Body of pancreas (tissue), 4 donors: Measurements from ENCODE around the gene NGF. TPM values are rescaled to one million over a fixed set of nuclear protein-coding genes. Genes with fewer than 3 reads are reported as not detected.
A peak's percentile ranks its signal among the peaks of the same experiment; 100 is the strongest.

Experiments
- ATAC-seq: fragments of 150-250 bp; one replicate; pipeline ENCODE4 v1.9.1; 2016
- DNase-seq, 4 donors: peaks; one replicate each; pipeline ENCODE4 v3.0.0-alpha.2; 2019
- H3K27ac ChIP-seq, 4 donors: fragments of 200-600 bp; sonication (generic); 1 replicate in 3 of 4; 2 replicates in 1 of 4; pipeline versions ENCODE4 v1.5.1 to v1.6.1; 2016 to 2019; ENCODE audit warnings: mild to moderate bottlenecking in 1 of 4, mixed read lengths in 1 of 4, moderate library complexity in 1 of 4
- H3K27me3 ChIP-seq, 2 donors: fragments of 200-600 bp; sonication (generic); one replicate each; pipeline ENCODE4 v1.6.0; 2016; ENCODE audit warnings: mild to moderate bottlenecking in 1 of 2
- H3K36me3 ChIP-seq, 2 donors: fragments of 200-600 bp; sonication (generic); replicated peaks in 1 of 2; 2 replicates each; pipeline ENCODE4 v1.5.1; 2016; ENCODE audit warnings: low read depth in 2 of 2; ENCODE audit not compliant: insufficient read depth in 1 of 2
- H3K4me1 ChIP-seq: fragments of 200-600 bp; sonication (generic); one replicate; pipeline ENCODE4 v1.6.0; 2016
- H3K4me3 ChIP-seq, 2 donors: fragments of 200-600 bp; sonication (generic); 1 replicate in 1 of 2; 2 replicates in 1 of 2; pipeline ENCODE4 v1.5.1; 2016 to 2019
- H3K9me3 ChIP-seq, 3 donors: fragments of 200-600 bp; sonication (generic); 1 replicate in 2 of 3; 2 replicates in 1 of 3; pipeline ENCODE4 v1.5.1; 2016
- POLR2A ChIP-seq, 3 donors: fragments of 450-650 bp; IDR thresholded peaks; one replicate each; pipeline ENCODE4 v1.6.1; 2016; ENCODE audit warnings: antibody characterized with exemption in 3 of 3, mild to moderate bottlenecking in 2 of 3
- WGBS, 2 donors: methylation state at CpG; one replicate each; pipeline ENCODE4 v1.1.5; 2017; 5-methylcytosine and 5-hydroxymethylcytosine counted together
- intact Hi-C: fragments of 100-400 bp; cut with DNase I; formaldehyde crosslinking; loops from one replicate; pipeline ENCODE4 v1.15.1; 2023
- total RNA-seq, 2 donors: library from RNA; depleted of rRNA; stranded (reverse); fragments of >200 nt; gene quantifications; one replicate each; pipeline ENCODE4 v1.1.0, GENCODE V29; 2016
- TF ChIP-seq, protein P1 (sequence below), 7 experiments: fragments of 450-650 bp in 4 of 7; fragments of 200-600 bp in 3 of 7; sonication (generic) in 3 of 7; IDR thresholded peaks; one replicate each; pipeline ENCODE4 v1.5.1; 2016 to 2019; ENCODE audit warnings: antibody characterized with exemption in 7 of 7

Gene NGF
- total RNA-seq, 2 donors from 2014 or later: 3.6 TPM; not detected in 1

DNA sequence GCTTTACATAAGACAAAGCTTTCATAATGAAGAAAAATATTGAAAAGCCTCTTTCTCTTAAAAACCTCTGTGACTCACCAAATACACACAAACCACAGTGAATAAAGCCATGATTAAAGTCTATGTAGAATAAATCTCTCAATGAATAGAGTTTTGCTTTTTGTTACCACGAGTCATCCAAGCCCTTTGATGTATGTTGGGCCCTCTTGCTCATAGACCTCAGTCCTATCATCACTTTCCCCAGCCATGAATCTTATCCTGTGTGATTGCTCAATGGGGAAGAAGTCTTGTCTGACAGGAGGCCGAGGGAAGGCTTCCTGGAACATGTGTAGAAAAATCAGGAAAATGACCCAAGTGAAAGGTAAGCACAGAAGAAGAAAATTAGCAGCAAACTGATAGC is 60.8 kb downstream of the NGF start:
- ATAC-seq (no peak), DNase-seq (no peak)
- Histone ChIP-seq H3K4me3 (no peak overlapping the region), H3K27ac (no peak overlapping the region), H3K4me1 (no peaks in the 10 kb centered on the region), H3K9me3 (peaks cover 0 to 4% (median 0%) of the 10 kb centered on the region in 3 donors), H3K36me3 (no peaks in the 10 kb centered on the region), H3K27me3 (no peaks in the 10 kb centered on the region)
- 49 to 64% methylated on average over 2 of the region's 2 CpGs for WGBS, 2 donors
- TF ChIP-seq, protein P1, sequence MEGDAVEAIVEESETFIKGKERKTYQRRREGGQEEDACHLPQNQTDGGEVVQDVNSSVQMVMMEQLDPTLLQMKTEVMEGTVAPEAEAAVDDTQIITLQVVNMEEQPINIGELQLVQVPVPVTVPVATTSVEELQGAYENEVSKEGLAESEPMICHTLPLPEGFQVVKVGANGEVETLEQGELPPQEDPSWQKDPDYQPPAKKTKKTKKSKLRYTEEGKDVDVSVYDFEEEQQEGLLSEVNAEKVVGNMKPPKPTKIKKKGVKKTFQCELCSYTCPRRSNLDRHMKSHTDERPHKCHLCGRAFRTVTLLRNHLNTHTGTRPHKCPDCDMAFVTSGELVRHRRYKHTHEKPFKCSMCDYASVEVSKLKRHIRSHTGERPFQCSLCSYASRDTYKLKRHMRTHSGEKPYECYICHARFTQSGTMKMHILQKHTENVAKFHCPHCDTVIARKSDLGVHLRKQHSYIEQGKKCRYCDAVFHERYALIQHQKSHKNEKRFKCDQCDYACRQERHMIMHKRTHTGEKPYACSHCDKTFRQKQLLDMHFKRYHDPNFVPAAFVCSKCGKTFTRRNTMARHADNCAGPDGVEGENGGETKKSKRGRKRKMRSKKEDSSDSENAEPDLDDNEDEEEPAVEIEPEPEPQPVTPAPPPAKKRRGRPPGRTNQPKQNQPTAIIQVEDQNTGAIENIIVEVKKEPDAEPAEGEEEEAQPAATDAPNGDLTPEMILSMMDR (IDR thresholded peaks at IDR 0.05): no peak
- TF ChIP-seq POLR2A (IDR thresholded peaks at IDR 0.05): no peak
- intact Hi-C loops: no loop called here

DNA sequence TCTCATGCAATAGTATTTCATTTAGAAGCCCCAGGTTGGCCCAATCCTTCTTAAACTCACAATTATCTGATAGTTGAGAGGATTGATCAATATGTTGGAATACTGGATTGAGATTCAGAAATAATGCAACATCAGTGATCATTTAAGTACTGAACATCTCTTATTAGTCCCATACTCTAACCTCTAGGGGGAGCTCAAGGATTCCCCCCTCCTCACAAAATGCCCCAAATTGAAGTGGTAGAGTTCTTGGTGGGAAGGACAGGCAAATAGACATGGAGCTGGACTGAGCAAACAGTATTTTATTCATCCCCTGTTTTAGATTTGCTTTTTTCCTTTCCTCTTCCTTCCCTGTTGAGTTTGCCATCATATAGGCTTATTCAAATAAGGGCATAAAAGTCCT is 62.8 kb downstream of the NGF start:
- DNase-seq (no peak), ATAC-seq (no peak)
- Histone ChIP-seq H3K36me3 (no peaks in the 10 kb centered on the region), H3K27ac (no peak overlapping the region), H3K4me3 (no peak overlapping the region), H3K4me1 (no peaks in the 10 kb centered on the region), H3K9me3 (peaks cover 0 to 4% (median 0%) of the 10 kb centered on the region in 3 donors), H3K27me3 (no peaks in the 10 kb centered on the region)
- TF ChIP-seq, protein P1 (IDR thresholded peaks at IDR 0.05): peak in 4 of 7 experiments; percentile 10 to 30 (median 11)
- no peak for TF ChIP-seq POLR2A (IDR thresholded peaks at IDR 0.05)
- intact Hi-C loops: no loop called here

DNA sequence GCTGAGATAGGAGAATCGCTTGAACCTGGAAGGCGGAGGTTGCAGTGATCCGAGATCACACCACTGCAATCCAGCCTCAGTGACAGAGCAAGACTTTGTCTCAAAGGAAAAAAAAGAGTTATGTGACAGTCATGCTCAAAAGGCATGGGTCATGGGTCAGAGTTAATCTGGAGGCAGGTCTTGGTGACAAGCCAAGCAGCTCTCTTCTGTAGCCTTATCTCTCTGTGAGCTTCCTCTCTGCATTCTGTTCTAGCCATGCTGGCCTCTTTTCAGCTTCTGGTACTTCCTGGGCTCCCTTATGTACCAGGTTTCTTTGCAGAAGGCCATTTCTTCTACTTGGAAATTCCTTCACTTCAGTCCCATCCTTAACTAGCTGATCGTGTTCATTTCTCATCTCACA is 63.6 kb downstream of the NGF start:
- DNase-seq (no peak), ATAC-seq (no peak)
- no peak overlapping the region for H3K27ac ChIP-seq
- no peaks in the 10 kb centered on the region for H3K4me1 ChIP-seq
- H3K4me3 ChIP-seq: no peak overlapping the region
- no peaks in the 10 kb centered on the region for H3K27me3 ChIP-seq
- intact Hi-C loops: no loop called here
- WGBS, 2 donors: 87 to 88% methylated on average over 4 of the region's 4 CpGs
- TF ChIP-seq, protein P1 (IDR thresholded peaks at IDR 0.05): no peak
- peaks cover 0 to 4% (median 0%) of the 10 kb centered on the region in 3 donors for H3K9me3 ChIP-seq
- H3K36me3 ChIP-seq: no peaks in the 10 kb centered on the region

DNA sequence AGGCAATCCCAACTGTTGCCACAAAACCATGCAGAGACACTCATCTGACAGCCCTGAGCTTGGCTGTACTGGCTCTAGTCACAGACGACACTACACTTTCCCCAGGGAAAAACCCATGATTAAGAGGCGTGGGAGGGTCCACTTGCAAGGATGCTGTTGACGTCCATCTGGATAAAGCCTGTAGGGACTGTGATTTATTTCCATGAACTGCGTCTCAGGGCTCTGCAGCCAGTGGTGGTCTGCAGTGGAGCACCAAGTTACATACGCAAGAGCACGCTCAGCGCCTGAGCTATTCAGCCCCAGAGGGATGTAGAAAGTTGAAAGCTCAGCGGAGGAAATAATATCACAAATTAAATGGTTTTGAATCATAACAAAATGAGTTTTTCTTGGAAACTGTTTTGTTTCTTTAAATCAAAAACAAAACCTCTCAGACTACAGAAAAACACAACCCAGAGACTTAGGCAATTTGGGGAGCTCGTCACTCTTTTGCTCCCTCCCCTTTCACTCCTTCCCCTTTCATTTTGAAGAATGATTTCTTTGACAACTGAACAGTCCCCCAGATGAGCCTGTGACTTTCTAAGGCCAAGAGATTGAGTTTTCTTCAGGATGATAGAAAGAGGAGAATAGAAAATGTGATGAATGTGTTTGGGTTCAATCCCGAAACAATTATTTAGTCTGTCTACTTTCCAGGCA is 71.2 kb downstream of the NGF start:
- TF ChIP-seq POLR2A (IDR thresholded peaks at IDR 0.05): no peak
- TF ChIP-seq, protein P1 (IDR thresholded peaks at IDR 0.05): no peak
- H3K9me3 ChIP-seq: no peaks in the 10 kb centered on the region
- H3K4me1 ChIP-seq: no peaks in the 10 kb centered on the region
- 64 to 73% methylated on average over 10 of the region's 10 CpGs for WGBS, 2 donors
- ATAC-seq (no peak), DNase-seq (peak in 1 of 4 donors; percentile 10)
- H3K27me3 ChIP-seq: no peaks in the 10 kb centered on the region
- H3K27ac ChIP-seq: no peak overlapping the region
- no peaks in the 10 kb centered on the region for H3K36me3 ChIP-seq
- no peak overlapping the region for H3K4me3 ChIP-seq
- intact Hi-C loops: no loop called here

DNA sequence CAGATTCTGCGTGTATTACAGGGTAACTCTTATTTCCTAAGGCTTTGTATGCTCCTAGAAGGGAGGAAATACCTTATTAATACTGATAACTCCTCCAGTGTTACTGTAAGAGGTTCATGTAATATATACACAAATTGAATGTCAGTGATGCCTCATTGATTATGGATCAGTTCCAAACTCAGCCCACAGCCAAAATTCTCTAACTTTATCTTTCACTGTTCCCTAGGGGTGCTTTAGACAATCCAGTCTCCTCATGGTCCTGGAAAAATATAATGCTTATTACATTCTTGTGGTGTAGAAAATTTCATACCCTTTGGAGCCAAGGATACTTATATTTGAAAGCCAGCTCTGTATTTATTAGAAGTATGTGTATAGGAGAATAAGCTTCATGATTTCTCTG is 73.0 kb downstream of the NGF start:
- Histone ChIP-seq H3K27me3 (no peaks in the 10 kb centered on the region), H3K4me1 (no peaks in the 10 kb centered on the region), H3K9me3 (no peaks in the 10 kb centered on the region), H3K27ac (no peak overlapping the region), H3K4me3 (no peak overlapping the region), H3K36me3 (no peaks in the 10 kb centered on the region)
- 62 to 70% methylated on average over 1 of the region's 1 CpG for WGBS, 2 donors
- intact Hi-C loops: no loop called here
- no peak for TF ChIP-seq POLR2A (IDR thresholded peaks at IDR 0.05)
- TF ChIP-seq, protein P1 (IDR thresholded peaks at IDR 0.05): no peak
- DNase-seq (no peak), ATAC-seq (no peak)
